PFSK-1 (cell line): Measurements from ENCODE around the gene LRCH4.

Source experiments
- POLR2AphosphoS5 ChIP-seq: IDR thresholded peaks from 2 replicates; pipeline ENCODE4 v1.6.1; 2012; ENCODE audit warnings: low read depth, mild to moderate bottlenecking, control low read depth, low read length, moderate library complexity
- REST ChIP-seq, 2 experiments: IDR thresholded peaks; 2 replicates each; pipeline versions ENCODE4 v1.6.1 to v1.8.0; 2011 to 2012; ENCODE audit warnings: low read depth in 2 of 2, low read length in 2 of 2, control low read depth in 1 of 2, inconsistent platforms in 1 of 2, mild to moderate bottlenecking in 1 of 2, moderate library complexity in 1 of 2; ENCODE audit not compliant: insufficient read depth in 1 of 2

DNA sequence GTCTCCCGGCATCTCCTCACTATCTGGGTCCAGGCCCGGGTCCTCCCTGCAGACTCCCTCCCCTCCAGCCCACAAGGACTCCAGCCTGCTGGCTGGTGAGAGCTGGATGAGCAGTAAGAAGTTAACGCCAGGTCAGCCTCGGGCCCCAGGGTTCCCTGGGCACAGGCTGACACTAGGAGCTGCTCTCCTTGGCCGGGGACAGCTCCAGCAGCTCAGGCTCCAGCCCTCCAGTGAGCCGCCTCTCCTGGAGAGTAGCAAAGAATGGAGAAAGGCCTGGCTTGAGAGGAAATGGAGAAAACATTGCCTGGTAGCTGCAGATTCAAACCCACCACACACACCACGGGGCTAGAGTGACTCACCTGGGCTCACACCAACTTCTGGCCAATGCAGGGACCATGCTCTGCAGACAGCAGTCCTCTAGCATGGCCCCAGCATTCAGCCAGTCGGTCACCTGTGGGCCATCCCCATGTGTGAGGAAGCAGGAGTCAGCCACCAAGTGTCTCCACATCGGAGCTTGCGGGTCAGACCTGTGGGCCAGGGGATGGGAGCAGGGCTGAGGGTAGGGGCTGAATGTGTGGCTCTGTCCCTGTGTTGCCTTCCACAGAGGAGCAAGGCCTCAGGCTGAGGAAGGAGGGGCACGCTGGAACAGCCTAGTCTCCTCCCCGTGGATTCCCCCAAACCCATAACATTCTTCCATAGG is 18.7 kb downstream of the LRCH4 start:
- TF ChIP-seq POLR2AphosphoS5 (no peak), REST (IDR thresholded peaks at IDR 0.05; ENCODE audit: insufficient read depth in 1 of 2, low read depth in 2 of 2, low read length in 2 of 2) (no peak)
